Heart right ventricle (tissue), 16 donors: ENCODE data around the gene MAGEA3. TPM values are rescaled to one million over a fixed set of nuclear protein-coding genes. Genes with fewer than 3 reads are reported as not detected.
"Not testable (repeated sequence)": the region's sequence is repeated elsewhere in the genome, so short reads cannot be mapped to it uniquely, and the experiment has no call there.

Experiments
- ATAC-seq, 8 donors: fragments of 200-7000 bp; cut with Tn5 transposase; one replicate each; pipeline ENCODE4 v1.9.1; 2020; ENCODE audit warnings: mild to moderate bottlenecking in 8 of 8, moderate library complexity in 8 of 8, moderate number of reproducible peaks in 1 of 8
- DNase-seq, 2 donors: peaks; one replicate each; pipeline ENCODE4 v3.0.0-alpha.2; 2020
- H3K27ac ChIP-seq, 10 donors: fragments of 200-600 bp; sonication (generic) in 2 of 10; one replicate each; pipeline versions ENCODE4 v1.5.0 to v1.8.0; 2020 to 2022; ENCODE audit warnings: mild to moderate bottlenecking in 3 of 10
- H3K27me3 ChIP-seq, 7 donors: fragments of 200-600 bp; one replicate each; pipeline ENCODE4 v1.8.0; 2021 to 2022; ENCODE audit warnings: mild to moderate bottlenecking in 2 of 7
- H3K36me3 ChIP-seq, 9 donors: fragments of 200-600 bp; sonication (generic) in 1 of 9; one replicate each; pipeline versions ENCODE4 v1.5.0 to v1.8.0; 2020 to 2022; ENCODE audit warnings: mild to moderate bottlenecking in 2 of 9
- H3K4me1 ChIP-seq, 9 donors: fragments of 200-600 bp; sonication (generic) in 1 of 9; one replicate each; pipeline versions ENCODE4 v1.5.0 to v1.8.0; 2020 to 2022; ENCODE audit warnings: mild to moderate bottlenecking in 4 of 9
- H3K4me3 ChIP-seq, 10 donors: fragments of 200-600 bp; sonication (generic) in 2 of 10; one replicate each; pipeline versions ENCODE4 v1.5.0 to v1.8.0; 2020 to 2022; ENCODE audit warnings: mild to moderate bottlenecking in 7 of 10, moderate library complexity in 2 of 10
- H3K9me3 ChIP-seq, 11 donors: fragments of 200-600 bp in 10 of 11; sonication (generic) in 2 of 11; one replicate each; pipeline versions ENCODE4 v1.5.0 to v1.8.0; 2013 to 2022; ENCODE audit warnings: mild to moderate bottlenecking in 2 of 11, control low read depth in 1 of 11, moderate library complexity in 1 of 11
- WGBS, 2 donors: extraction: QIAGEN DNeasy Blood & Tissue Kit; methylation state at CpG; one replicate each; pipeline ENCODE4 v1.1.7; 2013; ENCODE audit warnings: inconsistent platforms in 1 of 2; 5-methylcytosine and 5-hydroxymethylcytosine counted together
- intact Hi-C, 10 donors: fragments of 100-400 bp; cut with DNase I; formaldehyde crosslinking; loops; one replicate each; pipeline versions ENCODE4 v1.11.1 to v1.14.2; 2022
- polyA plus RNA-seq, 2 donors: library from polyadenylated mRNA; stranded (reverse); fragments of 200-250 nt; gene quantifications; one replicate each; pipeline ENCODE4 v1.2.3, GENCODE V29; 2013
- total RNA-seq, 10 donors: library from RNA; stranded (reverse); fragmentation: NEBNext Ultra II Directional in 3 of 10; extraction: Animal tissue kit (Norgen Biotek cat#: 25700) in 3 of 10; gene quantifications; one replicate each; pipeline versions ENCODE4 v1.2.1 to v1.2.4, GENCODE V29; 2021 to 2023
- TF ChIP-seq, protein P1 (sequence below), 9 donors: fragments of 200-600 bp; sonication (generic) in 2 of 9; IDR thresholded peaks; one replicate each; pipeline versions ENCODE4 v1.5.0 to v1.8.0; 2021 to 2022; ENCODE audit warnings: antibody characterized with exemption in 9 of 9, mild to moderate bottlenecking in 5 of 9, moderate library complexity in 1 of 9
- donor health status: Arrhythmogenic right ventricular cardiomyopathy.
- donor health status: ischemic (EF 13 %, LVEDD 7.1; RV severe dilation, severe dysfunction).
- donor health status: healthy with polysubstance abuse.
- donor health status: DM: no; HTN: yes; CAD: no.
- donor health status: DM: no; HTN: no; CAD: no.
- donor health status: ischemic (EF 25% LVEDD 6.9; RV normal size, moderate dysfunction).
- donor health status: ischemic (EF 25% LVEDD 5.7; RV mildly dilated, moderate dysfunction).
- donor health status: healthy.
- donor health status: DM: yes; HTN: yes; CAD: no.
- donor health status: Ischemic cardiomyopathy.
- donor health status: ischemic (EF 35%, LVEDD 5.7; RV mildly dilated, moderate dysfunction).
- donor health status: nonischemic (EF 11% LVEDD 7.7; RV severe dilation, severe dysfunction).
- donor health status: DM: yes; HTN: yes; CAD: no.
- donor health status: PGD.
- donor health status: ischemic (EF 29% LVEDD 5.4; RV normal size, mild dysfunction).
- donor health status: nonischemic (EF 23%, LVEDD 6.1; RV moderate dilation, normal function).

The MAGEA3 gene
- total and polyA plus RNA-seq, 12 donors: not detected

- H3K27me3 ChIP-seq, H3K36me3 ChIP-seq, H3K4me1 ChIP-seq, DNase-seq, H3K4me3 ChIP-seq, H3K9me3 ChIP-seq, ATAC-seq, intact Hi-C loops, H3K27ac ChIP-seq: not testable (repeated sequence)
- WGBS, 2 donors: no CpG with 5 or more reads among the region's 35 CpGs
Measured at GRCh38 chrX:152713815-152714787, 15.5 kb downstream of the MAGEA3 start, which contains the start of gene MAGEA2B. MAGEA2B (plus strand) TSS chrX:152714628; CDS start chrX:152717107, 2,479 bp downstream.

- no peak overlapping the region for H3K27ac ChIP-seq
- ATAC-seq (no peak), DNase-seq (no peak)
- H3K36me3 ChIP-seq: no peaks in the 10 kb centered on the region
- H3K4me1 ChIP-seq: no peaks in the 10 kb centered on the region
- WGBS, 2 donors: 65 to 66% methylated on average over 7 of the region's 7 CpGs
- intact Hi-C loops: no loop called here
- TF ChIP-seq, protein P1, sequence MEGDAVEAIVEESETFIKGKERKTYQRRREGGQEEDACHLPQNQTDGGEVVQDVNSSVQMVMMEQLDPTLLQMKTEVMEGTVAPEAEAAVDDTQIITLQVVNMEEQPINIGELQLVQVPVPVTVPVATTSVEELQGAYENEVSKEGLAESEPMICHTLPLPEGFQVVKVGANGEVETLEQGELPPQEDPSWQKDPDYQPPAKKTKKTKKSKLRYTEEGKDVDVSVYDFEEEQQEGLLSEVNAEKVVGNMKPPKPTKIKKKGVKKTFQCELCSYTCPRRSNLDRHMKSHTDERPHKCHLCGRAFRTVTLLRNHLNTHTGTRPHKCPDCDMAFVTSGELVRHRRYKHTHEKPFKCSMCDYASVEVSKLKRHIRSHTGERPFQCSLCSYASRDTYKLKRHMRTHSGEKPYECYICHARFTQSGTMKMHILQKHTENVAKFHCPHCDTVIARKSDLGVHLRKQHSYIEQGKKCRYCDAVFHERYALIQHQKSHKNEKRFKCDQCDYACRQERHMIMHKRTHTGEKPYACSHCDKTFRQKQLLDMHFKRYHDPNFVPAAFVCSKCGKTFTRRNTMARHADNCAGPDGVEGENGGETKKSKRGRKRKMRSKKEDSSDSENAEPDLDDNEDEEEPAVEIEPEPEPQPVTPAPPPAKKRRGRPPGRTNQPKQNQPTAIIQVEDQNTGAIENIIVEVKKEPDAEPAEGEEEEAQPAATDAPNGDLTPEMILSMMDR (IDR thresholded peaks at IDR 0.05): no peak
- H3K4me3 ChIP-seq: no peak overlapping the region
- no peaks in the 10 kb centered on the region for H3K9me3 ChIP-seq
- H3K27me3 ChIP-seq: no peaks in the 10 kb centered on the region
Measured at GRCh38 chrX:152725409-152725808, 26.8 kb downstream of the MAGEA3 start.

GRCh38 chrX:152733261-152733975, 34.8 kb downstream of the MAGEA3 start, which contains the start of the genes CSAG1 and MAGEA12:
CSAG1 (minus strand) TSS chrX:152733721; CDS start chrX:152732460, 1,261 bp downstream.
MAGEA12 (plus strand) TSS chrX:152733757; CDS start chrX:152736162, 2,405 bp downstream.
- no peaks in the 10 kb centered on the region for H3K9me3 ChIP-seq
- no peak within 1 kb of the TSS for H3K4me3 ChIP-seq
- no peaks in the 10 kb centered on the region for H3K36me3 ChIP-seq
- intact Hi-C loops: loop anchor here in 1 of 10 donors (10.0 kb wide), 1 partner anchor 1539 kb away; no protein-coding TSS in a partner anchor
- DNase-seq: no peak
- TF ChIP-seq, protein P1 (IDR thresholded peaks at IDR 0.05): no peak
- H3K27me3 ChIP-seq: no peaks in the 10 kb centered on the region
- 87 to 94% methylated on average over 17 to 18 of the region's 21 CpGs for WGBS, 2 donors
- H3K27ac ChIP-seq: no peak within 1 kb of the TSS
- no peaks in the 10 kb centered on the region for H3K4me1 ChIP-seq
- no peak for ATAC-seq

DNA sequence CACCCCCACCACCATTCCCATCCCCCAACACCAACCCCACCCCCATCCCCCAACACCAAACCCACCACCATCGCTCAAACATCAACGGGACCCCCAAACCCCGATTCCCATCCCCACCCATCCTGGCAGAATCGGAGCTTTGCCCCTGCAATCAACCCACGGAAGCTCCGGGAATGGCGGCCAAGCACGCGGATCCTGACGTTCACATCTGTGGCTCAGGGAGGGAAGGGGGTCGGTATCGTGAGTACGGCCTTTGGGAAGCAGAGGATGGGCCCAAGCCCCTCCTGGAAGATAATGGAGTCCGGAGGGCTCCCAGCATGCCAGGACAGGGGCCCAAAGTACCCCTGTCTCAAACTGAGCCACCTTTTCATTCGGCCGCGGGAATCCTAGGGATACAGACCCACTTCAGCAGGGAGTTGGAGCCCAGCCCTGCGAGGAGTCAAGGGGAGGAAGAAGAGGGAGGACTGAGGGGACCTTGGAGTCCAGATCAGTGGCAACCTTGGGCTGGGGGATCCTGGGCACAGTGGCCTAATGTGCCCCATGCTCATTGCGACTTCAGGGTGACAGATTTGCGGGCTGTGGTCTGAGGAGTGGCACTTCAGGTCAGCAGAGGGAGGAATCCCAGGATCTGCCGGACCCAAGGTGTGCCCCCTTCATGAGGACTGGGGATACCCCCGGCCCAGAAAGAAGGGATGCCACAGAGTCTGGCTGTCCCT, 35.7 kb downstream of the MAGEA3 start:
- not testable (repeated sequence) for H3K4me1 ChIP-seq, H3K36me3 ChIP-seq, H3K27me3 ChIP-seq, H3K9me3 ChIP-seq, DNase-seq, H3K4me3 ChIP-seq, ATAC-seq, H3K27ac ChIP-seq
- 92 to 93% methylated on average over 16 to 22 of the region's 22 CpGs for WGBS, 2 donors
- intact Hi-C loops: loop anchor here in 1 of 10 donors (10.0 kb wide), 1 partner anchor 1540 kb away; no protein-coding TSS in a partner anchor
